ENCODE data around the gene HSF4. TPM values are rescaled to one million over a fixed set of nuclear protein-coding genes. Genes with fewer than 3 reads are reported as not detected.

The HSF4 gene
- polyA plus RNA-seq, 4 donors: 4.6 to 15.1 (median 7.6) TPM

GRCh38 chr16:67201411-67202345 lies 37.1 kb downstream of the HSF4 start:
- FAIRE-seq (no peak), DNase-seq (no peak)
- no peak overlapping the region for H3K4me3 ChIP-seq (ENCODE audit: low read depth in 1 of 3, low read length in 3 of 3)
- no peaks in the 10 kb centered on the region for H3K9me3 ChIP-seq (ENCODE audit: control insufficient read depth in 2 of 2, insufficient read depth in 1 of 2, low read depth in 1 of 2, low read length in 1 of 2)
- no peaks in the 10 kb centered on the region for H3K27me3 ChIP-seq (ENCODE audit: control insufficient read depth in 3 of 3, insufficient read depth in 3 of 3, low read length in 3 of 3)
- H3K36me3 ChIP-seq (ENCODE audit: control insufficient read depth in 3 of 3, insufficient read depth in 2 of 3, low read depth in 1 of 3, low read length in 3 of 3): peaks cover 5 to 78% (median 31%) of the 10 kb centered on the region in 3 donors
- peaks cover 0 to 17% (median 2%) of the 10 kb centered on the region in 3 donors for H3K4me1 ChIP-seq (ENCODE audit: control insufficient read depth in 3 of 3, insufficient read depth in 2 of 3, low read depth in 1 of 3, low read length in 2 of 3)
- whole genome bisulfite sequencing, 3 donors: 93 to 96% (median 94%) methylated on average over 39 to 40 of the region's 40 CpGs
- H3K27ac ChIP-seq (ENCODE audit: low read depth in 1 of 3, low read length in 2 of 3): no peak overlapping the region

- Histone ChIP-seq H3K4me1 (ENCODE audit: control insufficient read depth in 3 of 3, insufficient read depth in 2 of 3, low read depth in 1 of 3, low read length in 2 of 3) (peaks cover 0 to 17% (median 2%) of the 10 kb centered on the region in 3 donors), H3K36me3 (ENCODE audit: control insufficient read depth in 3 of 3, insufficient read depth in 2 of 3, low read depth in 1 of 3, low read length in 3 of 3) (peaks cover 5 to 77% (median 24%) of the 10 kb centered on the region in 3 donors), H3K27me3 (ENCODE audit: control insufficient read depth in 3 of 3, insufficient read depth in 3 of 3, low read length in 3 of 3) (no peaks in the 10 kb centered on the region), H3K4me3 (ENCODE audit: low read depth in 1 of 3, low read length in 3 of 3) (no peak overlapping the region), H3K9me3 (ENCODE audit: control insufficient read depth in 2 of 2, insufficient read depth in 1 of 2, low read depth in 1 of 2, low read length in 1 of 2) (no peaks in the 10 kb centered on the region), H3K27ac (ENCODE audit: low read depth in 1 of 3, low read length in 2 of 3) (no peak overlapping the region)
- FAIRE-seq (no peak), DNase-seq (no peak)
- 94 to 97% (median 94%) methylated on average over 11 to 12 of the region's 12 CpGs for WGBS, 3 donors
These were observed 37.9 kb downstream of the HSF4 start for GRCh38 chr16:67202426-67202825.

GRCh38 chr16:67202956-67203493 lies 38.5 kb downstream of the HSF4 start:
- no peak overlapping the region for H3K4me3 ChIP-seq (ENCODE audit: low read depth in 1 of 3, low read length in 3 of 3)
- no peak overlapping the region for H3K27ac ChIP-seq (ENCODE audit: low read depth in 1 of 3, low read length in 2 of 3)
- WGBS, 3 donors: 92 to 95% (median 94%) methylated on average over 19 to 23 of the region's 23 CpGs
- DNase-seq: no peak
- no peaks in the 10 kb centered on the region for H3K9me3 ChIP-seq (ENCODE audit: control insufficient read depth in 2 of 2, insufficient read depth in 1 of 2, low read depth in 1 of 2, low read length in 1 of 2)
- no peaks in the 10 kb centered on the region for H3K27me3 ChIP-seq (ENCODE audit: control insufficient read depth in 3 of 3, insufficient read depth in 3 of 3, low read length in 3 of 3)
- peaks cover 2 to 74% (median 21%) of the 10 kb centered on the region in 3 donors for H3K36me3 ChIP-seq (ENCODE audit: control insufficient read depth in 3 of 3, insufficient read depth in 2 of 3, low read depth in 1 of 3, low read length in 3 of 3)
- peaks cover 0 to 14% (median 2%) of the 10 kb centered on the region in 3 donors for H3K4me1 ChIP-seq (ENCODE audit: control insufficient read depth in 3 of 3, insufficient read depth in 2 of 3, low read depth in 1 of 3, low read length in 2 of 3)
- no peak for FAIRE-seq

GRCh38 chr16:67204076-67204475 lies 39.5 kb downstream of the HSF4 start:
- WGBS, 3 donors: 80 to 86% (median 84%) methylated on average over 4 of the region's 4 CpGs
- no peak overlapping the region for H3K27ac ChIP-seq (ENCODE audit: low read depth in 1 of 3, low read length in 2 of 3)
- H3K27me3 ChIP-seq (ENCODE audit: control insufficient read depth in 3 of 3, insufficient read depth in 3 of 3, low read length in 3 of 3): no peaks in the 10 kb centered on the region
- DNase-seq (no peak), FAIRE-seq (no peak)
- H3K9me3 ChIP-seq (ENCODE audit: control insufficient read depth in 2 of 2, insufficient read depth in 1 of 2, low read depth in 1 of 2, low read length in 1 of 2): no peaks in the 10 kb centered on the region
- H3K4me3 ChIP-seq (ENCODE audit: low read depth in 1 of 3, low read length in 3 of 3): no peak overlapping the region
- H3K4me1 ChIP-seq (ENCODE audit: control insufficient read depth in 3 of 3, insufficient read depth in 2 of 3, low read depth in 1 of 3, low read length in 2 of 3): peaks cover 0 to 6% (median 0%) of the 10 kb centered on the region in 3 donors
- peaks cover 2 to 71% (median 21%) of the 10 kb centered on the region in 3 donors for H3K36me3 ChIP-seq (ENCODE audit: control insufficient read depth in 3 of 3, insufficient read depth in 2 of 3, low read depth in 1 of 3, low read length in 3 of 3)

- FAIRE-seq: no peak
These were observed 41.7 kb downstream of the HSF4 start for GRCh38 chr16:67206129-67206837.

GRCh38 chr16:67206838-67207248 lies 42.3 kb downstream of the HSF4 start:
- DNase-seq: no peak
- Histone ChIP-seq H3K4me1 (ENCODE audit: control insufficient read depth in 3 of 3, insufficient read depth in 2 of 3, low read depth in 1 of 3, low read length in 2 of 3) (no peaks in the 10 kb centered on the region), H3K27ac (ENCODE audit: low read depth in 1 of 3, low read length in 2 of 3) (no peak overlapping the region), H3K9me3 (ENCODE audit: control insufficient read depth in 2 of 2, insufficient read depth in 1 of 2, low read depth in 1 of 2, low read length in 1 of 2) (no peaks in the 10 kb centered on the region), H3K36me3 (ENCODE audit: control insufficient read depth in 3 of 3, insufficient read depth in 2 of 3, low read depth in 1 of 3, low read length in 3 of 3) (peaks cover 2 to 67% (median 16%) of the 10 kb centered on the region in 3 donors), H3K27me3 (ENCODE audit: control insufficient read depth in 3 of 3, insufficient read depth in 3 of 3, low read length in 3 of 3) (no peaks in the 10 kb centered on the region), H3K4me3 (ENCODE audit: low read depth in 1 of 3, low read length in 3 of 3) (no peak overlapping the region)
- no peak for FAIRE-seq
- WGBS, 3 donors: 83 to 95% (median 92%) methylated on average over 3 of the region's 3 CpGs

More at GRCh38 chr16:67206129-67206837, 41.7 kb downstream of the HSF4 start:
- H3K9me3 ChIP-seq (ENCODE audit: control insufficient read depth in 2 of 2, insufficient read depth in 1 of 2, low read depth in 1 of 2, low read length in 1 of 2): no peaks in the 10 kb centered on the region
- no peak overlapping the region for H3K27ac ChIP-seq (ENCODE audit: low read depth in 1 of 3, low read length in 2 of 3)
- peaks cover 2 to 73% (median 21%) of the 10 kb centered on the region in 3 donors for H3K36me3 ChIP-seq (ENCODE audit: control insufficient read depth in 3 of 3, insufficient read depth in 2 of 3, low read depth in 1 of 3, low read length in 3 of 3)
- H3K27me3 ChIP-seq (ENCODE audit: control insufficient read depth in 3 of 3, insufficient read depth in 3 of 3, low read length in 3 of 3): no peaks in the 10 kb centered on the region
- no peak for DNase-seq
- H3K4me1 ChIP-seq (ENCODE audit: control insufficient read depth in 3 of 3, insufficient read depth in 2 of 3, low read depth in 1 of 3, low read length in 2 of 3): no peaks in the 10 kb centered on the region
- H3K4me3 ChIP-seq (ENCODE audit: low read depth in 1 of 3, low read length in 3 of 3): no peak overlapping the region
- WGBS, 3 donors: 90 to 93% (median 92%) methylated on average over 8 of the region's 8 CpGs

- DNase-seq: no peak
- no peak overlapping the region for H3K27ac ChIP-seq (ENCODE audit: low read depth in 1 of 3, low read length in 2 of 3)
- H3K4me1 ChIP-seq (ENCODE audit: control insufficient read depth in 3 of 3, insufficient read depth in 2 of 3, low read depth in 1 of 3, low read length in 2 of 3): no peaks in the 10 kb centered on the region
- no peaks in the 10 kb centered on the region for H3K9me3 ChIP-seq (ENCODE audit: control insufficient read depth in 2 of 2, insufficient read depth in 1 of 2, low read depth in 1 of 2, low read length in 1 of 2)
- 68 to 76% (median 75%) methylated on average over 21 of the region's 21 CpGs for WGBS, 3 donors
- FAIRE-seq: no peak
- H3K36me3 ChIP-seq (ENCODE audit: control insufficient read depth in 3 of 3, insufficient read depth in 2 of 3, low read depth in 1 of 3, low read length in 3 of 3): peaks cover 2 to 61% (median 10%) of the 10 kb centered on the region in 3 donors
- H3K27me3 ChIP-seq (ENCODE audit: control insufficient read depth in 3 of 3, insufficient read depth in 3 of 3, low read length in 3 of 3): no peaks in the 10 kb centered on the region
- no peak overlapping the region for H3K4me3 ChIP-seq (ENCODE audit: low read depth in 1 of 3, low read length in 3 of 3)
These were observed 42.9 kb downstream of the HSF4 start for GRCh38 chr16:67207249-67208091.
